Neural cell (in vitro differentiated cells): ENCODE results near the gene OBSCN. TPM values are rescaled to one million over a fixed set of nuclear protein-coding genes. Genes with fewer than 3 reads are reported as not detected.

Experiments
- H2AFZ ChIP-seq: fragments of 200-600, 300-800 bp; sonication (generic), shearing (Covaris generic); 2 replicates; pipeline ENCODE4 v1.6.0; 2014; ENCODE audit warnings: low read depth, mild to moderate bottlenecking, antibody characterized with exemption, low read length, moderate library complexity
- H3F3A ChIP-seq: fragments of 200-600 bp; shearing (Covaris generic); 2 replicates; pipeline ENCODE4 v1.6.1; 2016; ENCODE audit warnings: mild to moderate bottlenecking, moderate library complexity, mixed read lengths, antibody characterized with exemption, low read length; ENCODE audit not compliant: insufficient read depth, poor library complexity, severe bottlenecking
- H3K27ac ChIP-seq: fragments of 200-600, 300-800 bp; sonication (generic), shearing (Covaris generic); 2 replicates; pipeline ENCODE4 v1.5.1; 2014; ENCODE audit warnings: mild to moderate bottlenecking, low read length, moderate library complexity
- H3K27me3 ChIP-seq: fragments of 300-800, 200-600 bp; sonication (generic), shearing (Covaris generic); 2 replicates; pipeline ENCODE4 v1.6.0; 2014; ENCODE audit warnings: mild to moderate bottlenecking, low read depth, low read length, moderate library complexity; ENCODE audit not compliant: insufficient read depth
- H3K36me3 ChIP-seq: fragments of 300-800, 200-600 bp; sonication (generic), shearing (Covaris generic); 2 replicates; pipeline ENCODE4 v1.5.1; 2014; ENCODE audit warnings: mild to moderate bottlenecking, antibody characterized with exemption, low read length, moderate library complexity; ENCODE audit not compliant: insufficient read depth
- H3K4me2 ChIP-seq: fragments of 300-800, 200-600 bp; sonication (generic), shearing (Covaris generic); 2 replicates; pipeline ENCODE4 v1.6.0; 2014; ENCODE audit warnings: mild to moderate bottlenecking, low read length
- H3K4me3 ChIP-seq: fragments of 300-800, 200-600 bp; sonication (generic), shearing (Covaris generic); 2 replicates; pipeline ENCODE4 v1.5.1; 2014; ENCODE audit warnings: mild to moderate bottlenecking, low read length, moderate library complexity
- H3K79me2 ChIP-seq: fragments of 200-600 bp; shearing (Covaris generic); replicated peaks from 2 replicates; pipeline ENCODE4 v1.6.0; 2014; ENCODE audit warnings: mild to moderate bottlenecking, low read length, moderate library complexity; ENCODE audit not compliant: insufficient read depth
- H3K9ac ChIP-seq: fragments of 300-800, 200-600 bp; sonication (generic), shearing (Covaris generic); 2 replicates; pipeline ENCODE4 v1.6.1; 2016; ENCODE audit warnings: mild to moderate bottlenecking, low read length, mixed read lengths
- H3K9me2 ChIP-seq: fragments of 200-600 bp; shearing (Covaris generic); 2 replicates; pipeline ENCODE4 v1.6.1; 2016; ENCODE audit warnings: mild to moderate bottlenecking, low read length, mixed read lengths; ENCODE audit not compliant: insufficient read depth
- H3K9me3 ChIP-seq: fragments of 200-600, 300-800 bp; sonication (generic), shearing (Covaris generic); 2 replicates; pipeline ENCODE4 v1.6.1; 2016; ENCODE audit warnings: mild to moderate bottlenecking, mixed run types, low read length, moderate library complexity, mixed read lengths
- H4K20me1 ChIP-seq: fragments of 200-600 bp; shearing (Covaris generic); 2 replicates; pipeline ENCODE4 v1.6.1; 2016; ENCODE audit warnings: mild to moderate bottlenecking, mixed run types; ENCODE audit not compliant: insufficient read depth
- CTCF ChIP-seq: fragments of 450-650 bp; IDR thresholded peaks from 2 replicates; pipeline ENCODE4 v1.5.1; 2014; ENCODE audit warnings: antibody characterized with exemption, mild to moderate bottlenecking, moderate library complexity; ENCODE audit not compliant: poor library complexity, severe bottlenecking
- EP300 ChIP-seq: fragments of 450-650 bp; conservative IDR thresholded peaks from 2 replicates; pipeline ENCODE4 v1.6.1; 2014; ENCODE audit warnings: antibody characterized with exemption, mild to moderate bottlenecking, moderate library complexity; ENCODE audit not compliant: poor library complexity, severe bottlenecking
- EZH2 ChIP-seq: fragments of 200-600, 300-800 bp; shearing (Covaris generic), sonication (generic); IDR thresholded peaks from 2 replicates; pipeline ENCODE4 v1.6.1; 2014; ENCODE audit warnings: antibody characterized with exemption, low read length, borderline replicate concordance, mild to moderate bottlenecking; ENCODE audit not compliant: insufficient read depth, poor library complexity, severe bottlenecking
- MXI1 ChIP-seq: fragments of 450-650 bp; conservative IDR thresholded peaks from 2 replicates; pipeline ENCODE4 v1.6.1; 2014; ENCODE audit warnings: antibody characterized with exemption, mild to moderate bottlenecking; ENCODE audit not compliant: poor library complexity, severe bottlenecking
- POLR2AphosphoS5 ChIP-seq: IDR thresholded peaks from 2 replicates; pipeline ENCODE4 v1.6.1; 2012
- RAD21 ChIP-seq: fragments of 450-650 bp; conservative IDR thresholded peaks from 2 replicates; pipeline ENCODE4 v1.6.1; 2014; ENCODE audit warnings: antibody characterized with exemption, mild to moderate bottlenecking, moderate library complexity
- REST ChIP-seq: IDR thresholded peaks from 2 replicates; pipeline ENCODE4 v1.6.1; 2012; ENCODE audit warnings: borderline replicate concordance
- SMC3 ChIP-seq: fragments of 450-650 bp; conservative IDR thresholded peaks from 2 replicates; pipeline ENCODE4 v1.6.1; 2014; ENCODE audit warnings: antibody characterized with exemption, mild to moderate bottlenecking, moderate library complexity; ENCODE audit not compliant: poor library complexity
- TAF1 ChIP-seq: IDR thresholded peaks from 2 replicates; pipeline ENCODE4 v1.6.1; 2012; ENCODE audit warnings: low read depth
- polyA plus RNA-seq: library from polyadenylated mRNA; depleted of rRNA; stranded (reverse); fragments of >200 nt; gene quantifications from 2 replicates; pipeline ENCODE4 v1.2.3, GENCODE V29; 2014

Gene OBSCN
- polyA plus RNA-seq, 1 donor from 2014 or later = 7.2 TPM

- H3F3A ChIP-seq = no peaks in the 10 kb centered on the region
- no peaks in the 10 kb centered on the region for H4K20me1 ChIP-seq
- H3K4me3 ChIP-seq = no peak overlapping the region
- H3K9me2 ChIP-seq = no peaks in the 10 kb centered on the region
- no peak overlapping the region for H3K27ac ChIP-seq
- H3K9me3 ChIP-seq = no peaks in the 10 kb centered on the region
- H3K79me2 ChIP-seq = no peaks in the 10 kb centered on the region
- no peak overlapping the region for H2AFZ ChIP-seq
- no peak overlapping the region for H3K9ac ChIP-seq
- no peaks in the 10 kb centered on the region for H3K36me3 ChIP-seq
- TF ChIP-seq REST (no peak), EP300 (no peak), POLR2AphosphoS5 (no peak), SMC3 (no peak), TAF1 (no peak), CTCF (no peak), EZH2 (no peak)
- no peaks in the 10 kb centered on the region for H3K27me3 ChIP-seq
- no peak overlapping the region for H3K4me2 ChIP-seq
These were observed 29.8 kb upstream of the OBSCN start for GRCh38 chr1:228177721-228178710.

- Histone ChIP-seq H3F3A (no peaks in the 10 kb centered on the region), H3K27me3 (no peaks in the 10 kb centered on the region), H3K79me2 (no peaks in the 10 kb centered on the region), H3K27ac (no peak overlapping the region), H3K9me2 (no peaks in the 10 kb centered on the region), H3K9me3 (no peaks in the 10 kb centered on the region), H2AFZ (no peak overlapping the region), H3K4me2 (no peak overlapping the region), H3K36me3 (no peaks in the 10 kb centered on the region), H3K9ac (no peak overlapping the region), H3K4me3 (no peak overlapping the region), H4K20me1 (no peaks in the 10 kb centered on the region)
- TF ChIP-seq REST = no peak
- TF ChIP-seq EP300 = no peak
- TF ChIP-seq CTCF = no peak
- TF ChIP-seq TAF1 = no peak
- no peak for TF ChIP-seq SMC3
- no peak for TF ChIP-seq POLR2AphosphoS5
- TF ChIP-seq EZH2 = no peak
- TF ChIP-seq RAD21 = no peak
- TF ChIP-seq MXI1 = no peak
These were observed 28.8 kb upstream of the OBSCN start for GRCh38 chr1:228178737-228179684.
